Measurements from ENCODE around the gene SUGP1.

SUGP1 gene

DNA sequence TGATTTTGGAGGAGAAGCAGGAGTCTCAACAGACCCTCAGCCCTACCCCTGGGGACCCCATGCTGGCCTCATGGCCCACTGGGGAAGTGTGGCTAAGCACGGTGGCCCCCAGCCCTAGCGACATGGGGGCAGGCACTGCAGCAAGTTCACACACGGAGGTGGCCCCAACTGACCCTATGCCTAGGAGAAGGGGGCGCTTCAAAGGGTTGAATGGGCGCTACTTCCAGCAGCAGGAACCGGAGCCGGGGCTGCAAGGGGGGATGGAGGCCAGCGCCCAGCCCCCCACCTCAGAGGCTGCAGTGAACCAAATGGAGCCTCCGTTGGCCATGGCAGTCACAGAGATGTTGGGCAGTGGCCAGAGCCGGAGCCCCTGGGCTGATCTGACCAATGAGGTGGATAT, 93.6 kb downstream of the SUGP1 start:
- no peak for TF ChIP-seq GATA3 (IDR thresholded peaks at IDR 0.05; ENCODE audit: low read depth, low read length)
- TF ChIP-seq GATA2 (IDR thresholded peaks at IDR 0.05; ENCODE audit: low read depth, low read length) = no peak

- no peak for TF ChIP-seq GATA3 (IDR thresholded peaks at IDR 0.05; ENCODE audit: low read depth, low read length)
- no peak for TF ChIP-seq GATA2 (IDR thresholded peaks at IDR 0.05; ENCODE audit: low read depth, low read length)
These were observed 94.1 kb downstream of the SUGP1 start for GRCh38 chr19:19226204-19226603.
